Lower leg skin (tissue), 3 donors: Measurements from ENCODE around the gene MARCHF6.
"Not testable (repeated sequence)": the region's sequence is repeated elsewhere in the genome, so short reads cannot be mapped to it uniquely, and the experiment has no call there.

Experiments
- CTCF ChIP-seq, 3 donors: fragments of 450-650 bp; IDR thresholded peaks; one replicate each; pipeline ENCODE4 v1.5.1; 2016; ENCODE audit warnings: antibody characterized with exemption in 3 of 3, mild to moderate bottlenecking in 3 of 3, moderate library complexity in 2 of 3
- POLR2A ChIP-seq, 2 donors: fragments of 450-650 bp; IDR thresholded peaks; one replicate each; pipeline ENCODE4 v1.6.1; 2016 to 2017; ENCODE audit warnings: antibody characterized with exemption in 2 of 2, mild to moderate bottlenecking in 1 of 2, moderate library complexity in 1 of 2

GRCh38 chr5:10310835-10311570, 42.5 kb upstream of the MARCHF6 start:
- not testable (repeated sequence) for TF ChIP-seq CTCF, POLR2A (IDR thresholded peaks at IDR 0.05)
